ENCODE measurements around the gene OR2D2. TPM values are rescaled to one million over a fixed set of nuclear protein-coding genes. Genes with fewer than 3 reads are reported as not detected.

Gene OR2D2
- total RNA-seq, 4 donors from 2014 or later, result not detected

DNA sequence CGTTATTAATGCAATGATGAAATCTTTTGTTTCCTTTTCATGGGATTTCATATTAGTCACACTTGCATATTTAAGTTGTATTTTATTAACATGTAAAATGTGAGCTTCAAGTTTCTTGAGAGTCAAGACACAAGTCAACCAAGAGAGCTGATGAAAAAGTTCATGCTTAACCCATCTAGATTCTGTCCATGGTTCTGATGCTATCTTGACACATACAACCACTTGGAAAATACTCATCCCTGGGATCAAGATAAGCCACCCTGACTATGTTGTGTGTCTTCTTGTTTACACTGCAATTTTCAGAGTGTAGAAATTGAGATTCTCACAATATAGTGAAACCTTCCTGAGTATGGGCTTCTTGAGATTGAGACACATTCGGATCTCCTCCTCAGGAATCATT, 16.5 kb downstream of the OR2D2 start:
- intact Hi-C loops (cut with DNase I; ENCODE audit: low total_unique reads) (no loop called here), in situ Hi-C loops (cut with MboI; ENCODE audit: low sequenced_read_pairs in 4 of 4) (no loop called here)
- no peaks in the 10 kb centered on the region for H3K4me1 ChIP-seq
- no peak overlapping the region for H3K27ac ChIP-seq
- no peaks in the 10 kb centered on the region for H3K36me3 ChIP-seq
- no peaks in the 10 kb centered on the region for H3K9me3 ChIP-seq
- no peak for ATAC-seq
- no peak for TF ChIP-seq POLR2A (IDR thresholded peaks at IDR 0.05)
- TF ChIP-seq, protein P1, sequence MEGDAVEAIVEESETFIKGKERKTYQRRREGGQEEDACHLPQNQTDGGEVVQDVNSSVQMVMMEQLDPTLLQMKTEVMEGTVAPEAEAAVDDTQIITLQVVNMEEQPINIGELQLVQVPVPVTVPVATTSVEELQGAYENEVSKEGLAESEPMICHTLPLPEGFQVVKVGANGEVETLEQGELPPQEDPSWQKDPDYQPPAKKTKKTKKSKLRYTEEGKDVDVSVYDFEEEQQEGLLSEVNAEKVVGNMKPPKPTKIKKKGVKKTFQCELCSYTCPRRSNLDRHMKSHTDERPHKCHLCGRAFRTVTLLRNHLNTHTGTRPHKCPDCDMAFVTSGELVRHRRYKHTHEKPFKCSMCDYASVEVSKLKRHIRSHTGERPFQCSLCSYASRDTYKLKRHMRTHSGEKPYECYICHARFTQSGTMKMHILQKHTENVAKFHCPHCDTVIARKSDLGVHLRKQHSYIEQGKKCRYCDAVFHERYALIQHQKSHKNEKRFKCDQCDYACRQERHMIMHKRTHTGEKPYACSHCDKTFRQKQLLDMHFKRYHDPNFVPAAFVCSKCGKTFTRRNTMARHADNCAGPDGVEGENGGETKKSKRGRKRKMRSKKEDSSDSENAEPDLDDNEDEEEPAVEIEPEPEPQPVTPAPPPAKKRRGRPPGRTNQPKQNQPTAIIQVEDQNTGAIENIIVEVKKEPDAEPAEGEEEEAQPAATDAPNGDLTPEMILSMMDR (IDR thresholded peaks at IDR 0.05 in 4 of 5, conservative IDR thresholded peaks at IDR 0.05 in 1 of 5), result no peak
- H3K27me3 ChIP-seq, result no peaks in the 10 kb centered on the region
- DNase-seq, result no peak
- H3K4me3 ChIP-seq, result no peak overlapping the region

DNA sequence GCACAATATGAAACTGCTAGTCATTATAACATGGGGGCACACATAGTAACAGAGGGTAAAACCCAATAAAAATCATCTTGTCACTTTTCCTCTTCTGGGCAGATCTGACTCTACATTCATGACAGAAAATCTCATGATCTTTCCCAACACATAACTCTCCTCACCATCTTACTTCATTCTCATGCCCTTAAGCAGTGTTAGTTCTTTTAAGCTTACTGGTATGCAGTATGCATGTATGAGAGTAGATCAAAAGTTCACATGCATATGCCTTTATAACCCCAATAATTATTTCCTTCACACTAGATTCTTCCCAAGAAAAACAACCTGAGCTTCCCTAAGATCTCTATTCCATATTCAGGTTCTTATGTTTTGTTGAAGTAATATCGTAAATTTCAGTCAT, 21.0 kb downstream of the OR2D2 start:
- no peak for DNase-seq
- Histone ChIP-seq H3K27ac (no peak overlapping the region), H3K27me3 (no peaks in the 10 kb centered on the region), H3K9me3 (no peaks in the 10 kb centered on the region), H3K4me1 (no peaks in the 10 kb centered on the region), H3K36me3 (no peaks in the 10 kb centered on the region), H3K4me3 (no peak overlapping the region)
- intact Hi-C loops (cut with DNase I; ENCODE audit: low total_unique reads) (no loop called here), in situ Hi-C loops (cut with MboI; ENCODE audit: low sequenced_read_pairs in 4 of 4) (no loop called here)
- TF ChIP-seq, protein P1 (IDR thresholded peaks at IDR 0.05 in 4 of 5, conservative IDR thresholded peaks at IDR 0.05 in 1 of 5), result no peak
- no peak for TF ChIP-seq POLR2A (IDR thresholded peaks at IDR 0.05)
- ATAC-seq, result no peak

DNA sequence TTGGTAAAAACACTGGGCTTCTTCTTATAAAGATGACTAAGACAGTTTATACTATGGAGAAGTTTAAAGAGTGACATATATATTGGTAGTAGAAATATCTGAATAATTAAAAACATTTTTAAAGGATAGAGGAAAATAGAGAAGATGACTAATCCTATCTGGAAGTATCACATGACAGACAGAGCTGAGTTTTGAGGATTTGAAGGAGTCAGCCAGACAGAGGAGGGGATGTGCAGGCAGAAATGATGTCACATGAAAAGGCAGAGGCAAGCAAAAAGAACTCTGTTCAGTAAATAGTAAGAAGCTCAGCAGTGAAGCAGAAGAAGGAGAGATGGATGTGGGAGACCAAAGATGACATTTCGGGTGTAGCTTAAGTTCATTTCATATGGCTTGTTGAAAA, 27.9 kb downstream of the OR2D2 start:
- no peak overlapping the region for H3K4me3 ChIP-seq
- TF ChIP-seq, protein P1 (IDR thresholded peaks at IDR 0.05 in 4 of 5, conservative IDR thresholded peaks at IDR 0.05 in 1 of 5), result no peak
- no peak for TF ChIP-seq POLR2A (IDR thresholded peaks at IDR 0.05)
- H3K27ac ChIP-seq, result no peak overlapping the region
- H3K27me3 ChIP-seq, result no peaks in the 10 kb centered on the region
- no peak for ATAC-seq
- no peaks in the 10 kb centered on the region for H3K36me3 ChIP-seq
- no peak for DNase-seq
- H3K9me3 ChIP-seq, result no peaks in the 10 kb centered on the region
- no peaks in the 10 kb centered on the region for H3K4me1 ChIP-seq
- intact Hi-C loops (cut with DNase I; ENCODE audit: low total_unique reads), result no loop called here
- in situ Hi-C loops (cut with MboI; ENCODE audit: low sequenced_read_pairs in 4 of 4), result no loop called here

DNA sequence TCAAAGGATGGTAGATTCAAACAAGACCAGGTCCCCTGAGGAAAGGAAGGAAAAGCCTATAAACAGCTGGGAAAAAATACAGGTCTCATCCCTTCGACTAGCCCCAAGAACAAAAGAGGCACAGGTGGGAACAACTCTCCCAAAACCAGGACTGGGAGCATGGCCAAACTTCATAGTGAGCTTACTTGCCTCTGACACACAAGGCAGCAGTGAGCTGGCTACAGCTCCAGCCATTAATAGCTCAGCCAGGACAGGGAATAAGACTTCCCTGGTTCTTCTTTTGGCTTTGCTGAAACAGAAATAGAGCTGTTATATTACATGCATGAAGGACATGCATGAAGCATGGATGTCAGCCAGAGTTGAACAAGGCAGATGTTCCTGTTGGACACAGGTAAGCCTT, 29.3 kb downstream of the OR2D2 start, which contains the start of gene OR10A2:
TSS of gene OR10A2 (plus strand) at position 97 of the 400 bp plus-strand sequence. CDS start 6,698 bp downstream, outside the sequence.
- DNase-seq (no peak), ATAC-seq (no peak)
- intact Hi-C loops (cut with DNase I; ENCODE audit: low total_unique reads), result no loop called here

More for the DNA sequence above, 29.3 kb downstream of the OR2D2 start, which contains the start of gene OR10A2:
- Histone ChIP-seq H3K4me3 (no peak within 1 kb of the TSS), H3K4me1 (no peaks in the 10 kb centered on the region), H3K27me3 (no peaks in the 10 kb centered on the region), H3K27ac (no peak within 1 kb of the TSS), H3K36me3 (no peaks in the 10 kb centered on the region), H3K9me3 (no peaks in the 10 kb centered on the region)
- in situ Hi-C loops (cut with MboI; ENCODE audit: low sequenced_read_pairs in 4 of 4), result no loop called here
- TF ChIP-seq, protein P1 (IDR thresholded peaks at IDR 0.05 in 4 of 5, conservative IDR thresholded peaks at IDR 0.05 in 1 of 5), result no peak
- no peak for TF ChIP-seq POLR2A (IDR thresholded peaks at IDR 0.05)
